Stimulated activated naive CD8-positive, alpha-beta T cell treated with anti-CD3 and anti-CD28 coated beads, Interleukin-15, Interleukin-2, amounts not matched to agents 100 ng/mL and 50 ng/mL, for 24 hours (primary cell): Measurements from ENCODE around the gene SNX20.

Source experiments
- H3K27ac Mint-ChIP-seq: one replicate; pipeline ENCODE4 v1.8.0; 2021; ENCODE audit warnings: mild to moderate bottlenecking, mixed read lengths
- H3K27me3 Mint-ChIP-seq: one replicate; pipeline ENCODE4 v1.8.0; 2021; ENCODE audit warnings: mixed read lengths
- H3K36me3 Mint-ChIP-seq: one replicate; pipeline ENCODE4 v1.8.0; 2021; ENCODE audit warnings: low read depth, mixed read lengths
- H3K4me1 Mint-ChIP-seq: one replicate; pipeline ENCODE4 v1.8.0; 2021; ENCODE audit warnings: low read depth, mixed read lengths
- H3K4me3 Mint-ChIP-seq: one replicate; pipeline ENCODE4 v1.8.0; 2021; ENCODE audit warnings: mild to moderate bottlenecking, mixed read lengths
- H3K9me3 Mint-ChIP-seq: one replicate; pipeline ENCODE4 v1.8.0; 2021; ENCODE audit warnings: mixed read lengths

Gene SNX20

GRCh38 chr16:50678531-50678930, 2.6 kb downstream of the SNX20 start:
- Mint-ChIP-seq H3K9me3 (peaks cover 4% of the 10 kb centered on the region), H3K4me3 (peak overlapping the region; percentile 61), H3K27ac (peak overlapping the region; percentile 61), H3K4me1 (peaks cover 54% of the 10 kb centered on the region), H3K36me3 (peaks cover 46% of the 10 kb centered on the region), H3K27me3 (no peaks in the 10 kb centered on the region)

GRCh38 chr16:50677351-50677750, 3.8 kb downstream of the SNX20 start:
- Mint-ChIP-seq H3K4me1 (peaks cover 43% of the 10 kb centered on the region), H3K4me3 (no peak overlapping the region), H3K9me3 (peaks cover 11% of the 10 kb centered on the region), H3K27me3 (no peaks in the 10 kb centered on the region), H3K27ac (peak overlapping the region; percentile 49), H3K36me3 (peaks cover 57% of the 10 kb centered on the region)

- H3K27ac Mint-ChIP-seq: no peak overlapping the region
- peaks cover 37% of the 10 kb centered on the region for H3K4me1 Mint-ChIP-seq
- H3K36me3 Mint-ChIP-seq: peaks cover 63% of the 10 kb centered on the region
These were observed 4.4 kb downstream of the SNX20 start for GRCh38 chr16:50676684-50677225.

GRCh38 chr16:50675686-50676610, 5.2 kb downstream of the SNX20 start:
- Mint-ChIP-seq H3K36me3 (peaks cover 71% of the 10 kb centered on the region), H3K27ac (no peak overlapping the region), H3K4me1 (peaks cover 31% of the 10 kb centered on the region), H3K4me3 (no peak overlapping the region), H3K9me3 (peaks cover 12% of the 10 kb centered on the region), H3K27me3 (no peaks in the 10 kb centered on the region)

More at GRCh38 chr16:50676684-50677225, 4.4 kb downstream of the SNX20 start:
- H3K9me3 Mint-ChIP-seq: peaks cover 12% of the 10 kb centered on the region
- no peak overlapping the region for H3K4me3 Mint-ChIP-seq
- no peaks in the 10 kb centered on the region for H3K27me3 Mint-ChIP-seq

- Mint-ChIP-seq H3K36me3 (peaks cover 71% of the 10 kb centered on the region), H3K9me3 (peaks cover 12% of the 10 kb centered on the region), H3K4me3 (no peak overlapping the region), H3K27ac (no peak overlapping the region), H3K27me3 (no peaks in the 10 kb centered on the region), H3K4me1 (peaks cover 25% of the 10 kb centered on the region)
These were observed 6.3 kb downstream of the SNX20 start for GRCh38 chr16:50674831-50675230.

- H3K27me3 Mint-ChIP-seq: no peaks in the 10 kb centered on the region
- peaks cover 68% of the 10 kb centered on the region for H3K36me3 Mint-ChIP-seq
- H3K27ac Mint-ChIP-seq: no peak overlapping the region
- H3K9me3 Mint-ChIP-seq: peaks cover 12% of the 10 kb centered on the region
- peaks cover 14% of the 10 kb centered on the region for H3K4me1 Mint-ChIP-seq
- no peak overlapping the region for H3K4me3 Mint-ChIP-seq
These were observed 7.4 kb downstream of the SNX20 start for GRCh38 chr16:50673496-50674275.

GRCh38 chr16:50671644-50672260, 9.4 kb downstream of the SNX20 start:
- H3K4me3 Mint-ChIP-seq: no peak overlapping the region
- no peaks in the 10 kb centered on the region for H3K27me3 Mint-ChIP-seq
- peaks cover 18% of the 10 kb centered on the region for H3K4me1 Mint-ChIP-seq
- peaks cover 12% of the 10 kb centered on the region for H3K9me3 Mint-ChIP-seq
- H3K27ac Mint-ChIP-seq: no peak overlapping the region
- peaks cover 61% of the 10 kb centered on the region for H3K36me3 Mint-ChIP-seq

- Mint-ChIP-seq H3K36me3 (peaks cover 48% of the 10 kb centered on the region), H3K4me3 (no peak overlapping the region), H3K27ac (no peak overlapping the region), H3K27me3 (no peaks in the 10 kb centered on the region), H3K4me1 (peaks cover 28% of the 10 kb centered on the region), H3K9me3 (peaks cover 12% of the 10 kb centered on the region)
These were observed 10.6 kb downstream of the SNX20 start for GRCh38 chr16:50670476-50670875.

- H3K4me1 Mint-ChIP-seq: peaks cover 35% of the 10 kb centered on the region
- H3K27me3 Mint-ChIP-seq: no peaks in the 10 kb centered on the region
- peaks cover 40% of the 10 kb centered on the region for H3K36me3 Mint-ChIP-seq
These were observed 11.4 kb downstream of the SNX20 start for GRCh38 chr16:50669741-50670140.

GRCh38 chr16:50668368-50669008, 12.6 kb downstream of the SNX20 start:
- peaks cover 38% of the 10 kb centered on the region for H3K4me1 Mint-ChIP-seq
- no peaks in the 10 kb centered on the region for H3K27me3 Mint-ChIP-seq
- H3K27ac Mint-ChIP-seq: peak overlapping the region; percentile 81
- peaks cover 9% of the 10 kb centered on the region for H3K9me3 Mint-ChIP-seq
- H3K36me3 Mint-ChIP-seq: peaks cover 29% of the 10 kb centered on the region
- H3K4me3 Mint-ChIP-seq: no peak overlapping the region

More at GRCh38 chr16:50669741-50670140, 11.4 kb downstream of the SNX20 start:
- peaks cover 12% of the 10 kb centered on the region for H3K9me3 Mint-ChIP-seq
- no peak overlapping the region for H3K4me3 Mint-ChIP-seq
- H3K27ac Mint-ChIP-seq: no peak overlapping the region

GRCh38 chr16:50667497-50668367, 13.4 kb downstream of the SNX20 start:
- Mint-ChIP-seq H3K4me3 (peak overlapping the region; percentile 74), H3K4me1 (peaks cover 38% of the 10 kb centered on the region), H3K27me3 (no peaks in the 10 kb centered on the region), H3K36me3 (peaks cover 22% of the 10 kb centered on the region), H3K9me3 (peaks cover 5% of the 10 kb centered on the region), H3K27ac (peak overlapping the region; percentile 81)

GRCh38 chr16:50666658-50667496, 14.2 kb downstream of the SNX20 start:
- Mint-ChIP-seq H3K4me3 (peak overlapping the region; percentile 74), H3K27me3 (no peaks in the 10 kb centered on the region), H3K4me1 (peaks cover 38% of the 10 kb centered on the region), H3K36me3 (peaks cover 14% of the 10 kb centered on the region), H3K9me3 (peaks cover 5% of the 10 kb centered on the region), H3K27ac (peak overlapping the region; percentile 81)
